Measurements from ENCODE around the gene MEP1B.
"Not testable (repeated sequence)": the region's sequence is repeated elsewhere in the genome, so short reads cannot be mapped to it uniquely, and the experiment has no call there.

Gene MEP1B

GRCh38 chr18:32209685-32210445, 20.0 kb downstream of the MEP1B start:
- DNase-seq: no peak

- DNase-seq: no peak
These were observed 23.9 kb downstream of the MEP1B start for GRCh38 chr18:32213693-32214092.

- DNase-seq: no peak
These were observed 26.6 kb downstream of the MEP1B start for GRCh38 chr18:32216390-32216789.

GRCh38 chr18:32219431-32220018, 29.7 kb downstream of the MEP1B start:
- no peak for DNase-seq

GRCh38 chr18:32233348-32233747, 43.5 kb downstream of the MEP1B start:
- not testable (repeated sequence) for DNase-seq

- DNase-seq: no peak
These were observed 47.2 kb downstream of the MEP1B start for GRCh38 chr18:32237049-32237448.

- no peak for DNase-seq
These were observed 48.9 kb downstream of the MEP1B start for GRCh38 chr18:32238635-32239268.

- DNase-seq: no peak
These were observed 52.6 kb downstream of the MEP1B start for GRCh38 chr18:32242395-32242794.

- no peak for DNase-seq
These were observed 53.5 kb downstream of the MEP1B start for GRCh38 chr18:32243358-32243757.

- DNase-seq: no peak
These were observed 55.0 kb downstream of the MEP1B start for GRCh38 chr18:32244881-32245280.

- DNase-seq: no peak
These were observed 59.5 kb downstream of the MEP1B start for GRCh38 chr18:32249147-32249929.

GRCh38 chr18:32251466-32251865, 61.6 kb downstream of the MEP1B start:
- DNase-seq: no peak

- DNase-seq: no peak
These were observed 62.5 kb downstream of the MEP1B start for GRCh38 chr18:32252141-32252860.

- no peak for DNase-seq
These were observed 65.7 kb downstream of the MEP1B start for GRCh38 chr18:32255570-32255969.

GRCh38 chr18:32257084-32257785, 67.4 kb downstream of the MEP1B start:
- no peak for DNase-seq

- DNase-seq: no peak
These were observed 68.3 kb downstream of the MEP1B start for GRCh38 chr18:32258148-32258547.

GRCh38 chr18:32258558-32259204, 68.8 kb downstream of the MEP1B start:
- DNase-seq: no peak

- DNase-seq: no peak
These were observed 69.7 kb downstream of the MEP1B start for GRCh38 chr18:32259553-32259952.

GRCh38 chr18:32261003-32261402, 71.2 kb downstream of the MEP1B start:
- no peak for DNase-seq

- no peak for DNase-seq
These were observed 72.3 kb downstream of the MEP1B start for GRCh38 chr18:32262092-32262491.

GRCh38 chr18:32264401-32264800, 74.6 kb downstream of the MEP1B start:
- DNase-seq: no peak

- DNase-seq: no peak
These were observed 77.6 kb downstream of the MEP1B start for GRCh38 chr18:32267463-32267862.

Data from activated CD4-positive, CD25-positive, alpha-beta regulatory T cell (primary cell).